ENCODE measurements around the gene UBC. TPM values are rescaled to one million over a fixed set of nuclear protein-coding genes. Genes with fewer than 3 reads are reported as not detected.
"Not testable (repeated sequence)": the region's sequence is repeated elsewhere in the genome, so short reads cannot be mapped to it uniquely, and the experiment has no call there.

UBC gene
- total RNA-seq, 1 donor from 2014 or later = 1,249 TPM

GRCh38 chr12:124883263-124884130, 31.0 kb downstream of the UBC start:
- H3K4me1 Mint-ChIP-seq (ENCODE audit: unreplicated experiment) = no peaks in the 10 kb centered on the region
- H3K27ac Mint-ChIP-seq (ENCODE audit: unreplicated experiment) = no peak overlapping the region
- DNase-seq (ENCODE audit: extremely low spot score, unreplicated experiment) = no peak
- no peak overlapping the region for H3K4me3 Mint-ChIP-seq (ENCODE audit: unreplicated experiment)
- no peaks in the 10 kb centered on the region for H3K9me3 Mint-ChIP-seq (ENCODE audit: unreplicated experiment)
- TF ChIP-seq CTCF (IDR thresholded peaks at IDR 0.05) = no peak
- no peaks in the 10 kb centered on the region for H3K36me3 Mint-ChIP-seq (ENCODE audit: unreplicated experiment)
- H3K27me3 Mint-ChIP-seq (ENCODE audit: unreplicated experiment) = no peaks in the 10 kb centered on the region

GRCh38 chr12:124881123-124881522, 33.3 kb downstream of the UBC start:
- Mint-ChIP-seq H3K9me3 (ENCODE audit: unreplicated experiment) (no peaks in the 10 kb centered on the region), H3K4me3 (ENCODE audit: unreplicated experiment) (no peak overlapping the region), H3K27ac (ENCODE audit: unreplicated experiment) (no peak overlapping the region), H3K36me3 (ENCODE audit: unreplicated experiment) (no peaks in the 10 kb centered on the region), H3K4me1 (ENCODE audit: unreplicated experiment) (no peaks in the 10 kb centered on the region), H3K27me3 (ENCODE audit: unreplicated experiment) (no peaks in the 10 kb centered on the region)
- DNase-seq (ENCODE audit: extremely low spot score, unreplicated experiment) = no peak
- no peak for TF ChIP-seq CTCF (IDR thresholded peaks at IDR 0.05)

DNA sequence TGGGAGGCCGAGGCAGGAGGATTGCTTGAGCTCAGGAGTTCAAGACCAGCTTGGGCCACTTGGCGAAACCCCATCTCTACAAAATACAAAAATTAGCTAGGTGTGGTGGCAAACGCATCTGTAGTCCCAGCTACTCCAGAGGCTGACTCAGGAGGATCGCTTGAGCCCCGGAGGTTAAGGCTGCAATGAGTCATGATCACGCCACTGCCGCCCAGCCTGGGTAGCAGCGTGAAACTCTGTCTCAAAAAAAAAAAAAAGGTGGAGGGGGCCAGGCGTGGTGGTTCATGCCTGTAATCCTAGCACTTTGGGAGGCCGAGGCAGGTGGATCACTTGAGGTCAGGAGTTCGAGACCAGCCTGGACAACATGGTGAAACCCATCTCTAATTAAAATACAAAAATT, 34.1 kb downstream of the UBC start:
- H3K27ac Mint-ChIP-seq (ENCODE audit: unreplicated experiment); H3K4me3 Mint-ChIP-seq (ENCODE audit: unreplicated experiment); DNase-seq (ENCODE audit: extremely low spot score, unreplicated experiment); H3K4me1 Mint-ChIP-seq (ENCODE audit: unreplicated experiment); H3K36me3 Mint-ChIP-seq (ENCODE audit: unreplicated experiment); H3K27me3 Mint-ChIP-seq (ENCODE audit: unreplicated experiment); H3K9me3 Mint-ChIP-seq (ENCODE audit: unreplicated experiment): not testable (repeated sequence)

GRCh38 chr12:124878795-124879516, 35.5 kb downstream of the UBC start:
- Mint-ChIP-seq H3K27me3 (ENCODE audit: unreplicated experiment) (no peaks in the 10 kb centered on the region), H3K4me3 (ENCODE audit: unreplicated experiment) (no peak overlapping the region), H3K4me1 (ENCODE audit: unreplicated experiment) (no peaks in the 10 kb centered on the region), H3K36me3 (ENCODE audit: unreplicated experiment) (no peaks in the 10 kb centered on the region), H3K9me3 (ENCODE audit: unreplicated experiment) (no peaks in the 10 kb centered on the region), H3K27ac (ENCODE audit: unreplicated experiment) (no peak overlapping the region)
- DNase-seq (ENCODE audit: extremely low spot score, unreplicated experiment) = no peak
- TF ChIP-seq CTCF (IDR thresholded peaks at IDR 0.05) = no peak

DNA sequence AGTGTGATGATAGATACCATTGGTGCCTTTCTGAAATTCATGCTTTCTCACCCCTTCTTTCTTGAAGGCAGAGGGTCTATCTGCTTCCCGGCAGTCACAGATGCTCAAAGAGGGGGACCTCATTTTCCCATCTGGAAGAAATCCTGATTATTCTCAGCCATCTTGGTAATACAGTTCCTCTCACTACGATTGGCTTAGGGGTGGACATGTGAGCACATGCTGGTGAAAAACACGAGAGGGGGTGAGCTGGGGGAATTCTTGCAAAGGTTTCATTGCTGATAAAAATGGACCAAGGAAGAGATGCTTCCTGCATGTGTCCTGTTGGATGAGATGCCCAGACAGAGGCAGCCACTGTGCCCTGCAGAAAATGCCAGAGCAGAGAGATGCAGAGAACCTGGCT, 37.0 kb downstream of the UBC start:
- H3K27me3 Mint-ChIP-seq (ENCODE audit: unreplicated experiment) = no peaks in the 10 kb centered on the region
- no peaks in the 10 kb centered on the region for H3K36me3 Mint-ChIP-seq (ENCODE audit: unreplicated experiment)
- no peaks in the 10 kb centered on the region for H3K9me3 Mint-ChIP-seq (ENCODE audit: unreplicated experiment)
- TF ChIP-seq CTCF (IDR thresholded peaks at IDR 0.05) = no peak
- H3K4me1 Mint-ChIP-seq (ENCODE audit: unreplicated experiment) = no peaks in the 10 kb centered on the region
- no peak overlapping the region for H3K27ac Mint-ChIP-seq (ENCODE audit: unreplicated experiment)
- H3K4me3 Mint-ChIP-seq (ENCODE audit: unreplicated experiment) = no peak overlapping the region
- no peak for DNase-seq (ENCODE audit: extremely low spot score, unreplicated experiment)
